IMR-90 (cell line): ENCODE data around the gene TTBK2. TPM values are rescaled to one million over a fixed set of nuclear protein-coding genes. Genes with fewer than 3 reads are reported as not detected.

Experiments
- ATAC-seq: fragments of 200-7000 bp; cut with Tn5 transposase; 2 replicates; pipeline ENCODE4 v1.9.1; 2020; ENCODE audit warnings: low read depth, mild to moderate bottlenecking, moderate library complexity
- BruUV-seq: library from RNA; stranded (reverse); fragments of 400-500 nt; replicated peaks from 2 replicates; lab custom pipeline; 2021; lab: Mats Ljungman, UMichigan
- CTCF ChIA-PET: fragments of 300-600 bp; formaldehyde crosslinking; extraction: SDS; loops from one replicate; lab custom pipeline; 2021; ENCODE audit warnings: antibody characterized with exemption; lab: Yijun Ruan, JAX
- POLR2A ChIA-PET: fragments of 300-600 bp; sonication (Branson Sonifier 250); formaldehyde crosslinking; loops from one replicate; lab custom pipeline; 2022; ENCODE audit warnings: antibody characterized with exemption; ENCODE audit not compliant: unreplicated experiment; lab: Charles Lee
- DNase-seq: peaks from one replicate; pipeline ENCODE4 v3.0.0; 2013
- H2AFZ ChIP-seq: replicated peaks from 2 replicates; pipeline ENCODE3; 2013; ENCODE audit warnings: low read length, mild to moderate bottlenecking; ENCODE audit not compliant: poor library complexity
- H2AK5ac ChIP-seq: 2 replicates; pipeline ENCODE4 v1.6.1; 2013; ENCODE audit warnings: low read depth, low read length, inconsistent platforms
- H2AK9ac ChIP-seq: replicated peaks from 2 replicates; pipeline ENCODE3; 2013; ENCODE audit warnings: mild to moderate bottlenecking, low read depth, low read length, moderate library complexity; ENCODE audit not compliant: poor library complexity
- H2BK120ac ChIP-seq: 2 replicates; pipeline ENCODE4 v1.6.1; 2013; ENCODE audit warnings: low read depth, low read length, inconsistent platforms
- H2BK15ac ChIP-seq: 3 replicates; pipeline ENCODE4 v1.6.1; 2013; ENCODE audit warnings: low read depth, low read length, inconsistent platforms
- H2BK20ac ChIP-seq: 2 replicates; pipeline ENCODE4 v1.6.1; 2013; ENCODE audit warnings: low read depth, mild to moderate bottlenecking, inconsistent platforms, low read length, moderate library complexity
- H2BK5ac ChIP-seq: 2 replicates; pipeline ENCODE4 v1.6.1; 2013; ENCODE audit warnings: mild to moderate bottlenecking, low read depth, low read length, inconsistent platforms; ENCODE audit not compliant: poor library complexity, severe bottlenecking
- H3K14ac ChIP-seq: replicated peaks from 2 replicates; pipeline ENCODE4 v1.6.1; 2013; ENCODE audit warnings: low read depth, low read length, inconsistent platforms
- H3K18ac ChIP-seq: 2 replicates; pipeline ENCODE4 v1.6.1; 2013; ENCODE audit warnings: low read depth, low read length, control low read depth
- H3K23ac ChIP-seq: 2 replicates; pipeline ENCODE4 v1.6.1; 2013; ENCODE audit warnings: low read depth, low read length, inconsistent platforms
- H3K27ac ChIP-seq: 2 replicates; pipeline ENCODE4 v1.5.1; 2013; ENCODE audit warnings: mild to moderate bottlenecking, control low read depth, low read length; ENCODE audit not compliant: insufficient read depth
- H3K27me3 ChIP-seq: 2 replicates; pipeline ENCODE4 v1.6.1; 2013; ENCODE audit warnings: low read length; ENCODE audit not compliant: control insufficient read depth, insufficient read depth
- H3K36me3 ChIP-seq: 2 replicates; pipeline ENCODE4 v1.6.1; 2013; ENCODE audit warnings: low read length, mixed read lengths; ENCODE audit not compliant: control insufficient read depth, insufficient read depth
- H3K4ac ChIP-seq: 2 replicates; pipeline ENCODE4 v1.6.1; 2013; ENCODE audit warnings: low read depth, low read length, inconsistent platforms
- H3K4me1 ChIP-seq: 2 replicates; pipeline ENCODE4 v1.6.1; 2013; ENCODE audit warnings: low read length, mixed read lengths; ENCODE audit not compliant: control insufficient read depth, insufficient read depth
- H3K4me2 ChIP-seq: 2 replicates; pipeline ENCODE4 v1.6.1; 2013; ENCODE audit warnings: low read depth, mild to moderate bottlenecking, control low read depth, low read length, moderate library complexity
- H3K4me3 ChIP-seq: 2 replicates; pipeline ENCODE4 v1.5.1; 2013; ENCODE audit warnings: low read depth, mild to moderate bottlenecking, control low read depth, low read length, moderate library complexity; ENCODE audit not compliant: insufficient read depth
- H3K56ac ChIP-seq: 2 replicates; pipeline ENCODE4 v1.6.1; 2013; ENCODE audit warnings: low read length, inconsistent platforms; ENCODE audit not compliant: insufficient read depth; ENCODE audit errors: extremely low read depth
- H3K79me1 ChIP-seq, 2 experiments: 2 replicates each; pipeline ENCODE4 v1.6.1; 2013; ENCODE audit warnings: low read length in 2 of 2, inconsistent platforms in 1 of 2, low read depth in 1 of 2
- H3K9ac ChIP-seq: 2 replicates; pipeline ENCODE4 v1.6.1; 2013; ENCODE audit warnings: low read depth, low read length, control low read depth
- H3K9me1 ChIP-seq: 2 replicates; pipeline ENCODE4 v1.6.1; 2013; ENCODE audit warnings: low read length, inconsistent platforms; ENCODE audit not compliant: insufficient read depth
- H3K9me3 ChIP-seq: 2 replicates; pipeline ENCODE4 v1.6.1; 2013; ENCODE audit warnings: low read length; ENCODE audit not compliant: control insufficient read depth, insufficient read depth
- H4K20me1 ChIP-seq: 2 replicates; pipeline ENCODE4 v1.6.1; 2013; ENCODE audit warnings: low read length, inconsistent platforms; ENCODE audit not compliant: insufficient read depth
- H4K5ac ChIP-seq: 2 replicates; pipeline ENCODE4 v1.6.1; 2013; ENCODE audit warnings: mild to moderate bottlenecking, low read depth, low read length, control low read depth
- H4K8ac ChIP-seq, 2 experiments: 2 replicates each; pipeline ENCODE4 v1.6.1; 2013; ENCODE audit warnings: low read depth in 2 of 2, low read length in 2 of 2, control low read depth in 1 of 2, inconsistent platforms in 1 of 2
- H4K91ac ChIP-seq: 2 replicates; pipeline ENCODE4 v1.6.1; 2013; ENCODE audit warnings: low read depth, low read length, inconsistent platforms; ENCODE audit not compliant: insufficient read depth
- BHLHE40 ChIP-seq: fragments of 150-350 bp; IDR thresholded peaks from 2 replicates; pipeline ENCODE4 v1.6.1; 2016; ENCODE audit warnings: mild to moderate bottlenecking, low read depth, low read length
- CEBPB ChIP-seq: IDR thresholded peaks from 2 replicates; pipeline ENCODE4 v1.6.1; 2012; ENCODE audit warnings: low read depth, low read length, improper control_type of control experiment
- CHD1 ChIP-seq: IDR thresholded peaks from 2 replicates; pipeline ENCODE4 v1.6.1; 2012; ENCODE audit warnings: low read depth, low read length, improper control_type of control experiment
- CTCF ChIP-seq: conservative IDR thresholded peaks from 2 replicates; pipeline ENCODE4 v1.5.1; 2012; ENCODE audit warnings: mild to moderate bottlenecking, low read depth, low read length, improper control_type of control experiment
- ELK1 ChIP-seq: fragments of 150-350 bp; IDR thresholded peaks from 2 replicates; pipeline ENCODE4 v1.6.1; 2016; ENCODE audit warnings: low read depth, mild to moderate bottlenecking, low read length, moderate library complexity, borderline replicate concordance
- FOS ChIP-seq: fragments of 150-350 bp; IDR thresholded peaks from 2 replicates; pipeline ENCODE4 v1.6.1; 2016; ENCODE audit warnings: low read depth, low read length
- MAFK ChIP-seq: IDR thresholded peaks from 2 replicates; pipeline ENCODE4 v1.6.1; 2012; ENCODE audit warnings: low read depth, low read length, improper control_type of control experiment
- MAZ ChIP-seq: IDR thresholded peaks from 2 replicates; pipeline ENCODE4 v1.6.1; 2012; ENCODE audit warnings: low read depth, mild to moderate bottlenecking, low read length, improper control_type of control experiment, moderate library complexity, borderline replicate concordance
- MXI1 ChIP-seq: IDR thresholded peaks from 2 replicates; pipeline ENCODE4 v1.6.1; 2012; ENCODE audit warnings: low read depth, mild to moderate bottlenecking, low read length, moderate library complexity, borderline replicate concordance
- NFE2L2 ChIP-seq: fragments of 150-350 bp; IDR thresholded peaks from 2 replicates; pipeline ENCODE4 v1.6.1; 2016; ENCODE audit warnings: low read depth, mild to moderate bottlenecking, low read length
- POLR2A ChIP-seq: IDR thresholded peaks from 2 replicates; pipeline ENCODE4 v1.6.1; 2012; ENCODE audit warnings: mild to moderate bottlenecking, low read depth, low read length
- RAD21 ChIP-seq: IDR thresholded peaks from 2 replicates; pipeline ENCODE4 v1.6.1; 2012; ENCODE audit warnings: low read length, improper control_type of control experiment
- RCOR1 ChIP-seq: IDR thresholded peaks from 2 replicates; pipeline ENCODE4 v1.6.1; 2012; ENCODE audit warnings: mild to moderate bottlenecking, low read length, improper control_type of control experiment; ENCODE audit not compliant: insufficient replicate concordance
- RFX5 ChIP-seq: IDR thresholded peaks from 2 replicates; pipeline ENCODE4 v1.8.0; 2012; ENCODE audit warnings: low read depth, mild to moderate bottlenecking, low read length, moderate library complexity
- SMC3 ChIP-seq: fragments of 150-350 bp; IDR thresholded peaks from 2 replicates; pipeline ENCODE4 v1.6.1; 2016; ENCODE audit warnings: low read depth, mild to moderate bottlenecking, antibody characterized with exemption, low read length, moderate library complexity
- USF2 ChIP-seq: fragments of 150-350 bp; IDR thresholded peaks from 2 replicates; pipeline ENCODE4 v1.6.1; 2017; ENCODE audit warnings: mild to moderate bottlenecking, antibody characterized with exemption, low read length, low read depth
- WGBS, 2 experiments: methylation state at CpG; one replicate each; pipeline versions ENCODE4 v1.1.5 to v1.1.7; 2013; ENCODE audit warnings: missing lambda C conversion rate in 2 of 2; ENCODE audit not compliant: insufficient read length in 1 of 2; ENCODE audit errors: extremely low coverage in 2 of 2; 5-methylcytosine and 5-hydroxymethylcytosine counted together
- dilution Hi-C: fragments of 300-500 bp; cut with HindIII; formaldehyde crosslinking; loops from one replicate; pipeline ENCODE4 v1.14.3; 2018; ENCODE audit warnings: low sequenced_read_pairs; ENCODE audit not compliant: unreplicated experiment
- in situ Hi-C: fragments of 300-500 bp; cut with MboI; formaldehyde crosslinking; loops from 3 replicates; pipeline ENCODE4 v1.14.3; 2019; ENCODE audit warnings: low sequenced_read_pairs, inconsistent platforms, mixed read lengths
- intact Hi-C: fragments of 100-400 bp; cut with micrococcal nuclease; formaldehyde crosslinking; loops from 2 replicates; pipeline ENCODE4 v1.10.0; 2022
- polyA plus RNA-seq, 3 experiments: library from polyadenylated mRNA; depleted of rRNA; stranded (reverse); fragments of >200 nt; gene quantifications; 2 replicates each; pipeline ENCODE4 v1.2.3, GENCODE V29; 2012; ENCODE audit warnings: low replicate concordance in 1 of 3
- total RNA-seq: library from RNA; depleted of rRNA; stranded (reverse); fragments of >200 nt; gene quantifications from 2 replicates; pipeline ENCODE4 v1.2.3, GENCODE V29; 2012

Gene TTBK2
- total and polyA plus RNA-seq, 2 of the 4 experiments (the other 2 are of a cell fraction) = 2.4 to 3.2 TPM

GRCh38 chr15:42724276-42724675 is 196.3 kb downstream of the TTBK2 start:
- no peak overlapping the region for H3K4me3 ChIP-seq
- H3K14ac ChIP-seq = no peak overlapping the region
- no peak overlapping the region for H3K18ac ChIP-seq
- H3K27me3 ChIP-seq = no peaks in the 10 kb centered on the region
- no peak overlapping the region for H3K4me2 ChIP-seq
- H2BK20ac ChIP-seq = no peak overlapping the region
- H4K91ac ChIP-seq = no peak overlapping the region
- DNase-seq = no peak
- dilution Hi-C loops (no loop called here), intact Hi-C loops (no loop called here), in situ Hi-C loops (no loop called here)
- peaks cover 0 to 9% of the 10 kb centered on the region in 2 experiments; a peak in 1 of 4 replicates for H3K79me1 ChIP-seq
- TF ChIP-seq RFX5 = no peak
- no peak for TF ChIP-seq POLR2A
- no peak for TF ChIP-seq MXI1
- no peak for TF ChIP-seq USF2
- no peak for TF ChIP-seq ELK1
- no peak for TF ChIP-seq SMC3
- no peak for TF ChIP-seq FOS
- TF ChIP-seq CTCF = no peak
- no peak for TF ChIP-seq BHLHE40
- no peak for TF ChIP-seq MAFK
- TF ChIP-seq CHD1 = no peak
- no peak for TF ChIP-seq RAD21
- TF ChIP-seq MAZ = no peak
- TF ChIP-seq CEBPB = no peak
- TF ChIP-seq RCOR1 = no peak
- TF ChIP-seq NFE2L2 = no peak
- no peak overlapping the region for H2AFZ ChIP-seq
- no peak overlapping the region for H4K5ac ChIP-seq
- H3K9ac ChIP-seq = no peak overlapping the region
- H4K8ac ChIP-seq = no peak overlapping the region
- no peak overlapping the region for H2AK9ac ChIP-seq
- H3K27ac ChIP-seq = no peak overlapping the region
- ChIA-PET CTCF (no interaction called here), POLR2A (no interaction called here)
- no peak overlapping the region for H2BK5ac ChIP-seq
- no peaks in the 10 kb centered on the region for H3K9me3 ChIP-seq
- no peaks in the 10 kb centered on the region for H3K4me1 ChIP-seq
- H2BK120ac ChIP-seq = no peak overlapping the region
- H2BK15ac ChIP-seq = no peak overlapping the region
- no peak overlapping the region for H3K4ac ChIP-seq
- H3K36me3 ChIP-seq = peaks cover 66% of the 10 kb centered on the region
- H3K56ac ChIP-seq = no peak overlapping the region
- no CpG with 5 or more reads among the region's 6 CpGs for WGBS, 2 experiments
- no peaks in the 10 kb centered on the region for H3K9me1 ChIP-seq
- ATAC-seq = no peak
- H2AK5ac ChIP-seq = no peak overlapping the region
- H3K23ac ChIP-seq = no peak overlapping the region
- no TSS peak for BruUV-seq
- H4K20me1 ChIP-seq = no peaks in the 10 kb centered on the region; the same call in 1 of the 2 replicates
